Activated T-cell treated with anti-CD3 and anti-CD28 coated beads for 24 hours (primary cell): Measurements from ENCODE around the gene DYDC1.
"Not testable (repeated sequence)": the region's sequence is repeated elsewhere in the genome, so short reads cannot be mapped to it uniquely, and the experiment has no call there.

ENCODE experiments used
- DNase-seq: peaks from one replicate; pipeline ENCODE4 v3.0.0-alpha.2; 2020; ENCODE audit warnings: low read depth

DYDC1 gene

DNA sequence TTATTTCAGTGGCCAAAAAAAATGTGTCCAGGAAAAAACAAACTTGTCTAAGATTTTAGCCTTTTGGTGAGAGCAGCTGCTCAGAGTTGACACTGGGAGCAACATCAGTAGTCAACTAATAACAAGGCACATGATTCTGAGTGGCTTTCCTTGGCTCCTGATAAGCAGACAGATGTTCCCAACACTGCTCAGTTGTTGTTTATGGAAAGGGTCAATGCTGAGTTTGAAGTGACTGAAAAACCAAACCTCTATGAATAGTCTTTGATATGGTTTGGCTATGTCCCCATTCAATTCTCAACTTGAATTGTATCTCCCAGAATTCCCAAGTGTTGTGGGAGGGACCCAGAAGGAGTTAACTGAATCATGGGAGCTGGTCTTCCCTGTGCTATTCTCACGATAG is 12.3 kb downstream of the DYDC1 start:
- no peak for DNase-seq

GRCh38 chr10:80333983-80334382 is 22.6 kb downstream of the DYDC1 start:
- DNase-seq, result no peak

DNA sequence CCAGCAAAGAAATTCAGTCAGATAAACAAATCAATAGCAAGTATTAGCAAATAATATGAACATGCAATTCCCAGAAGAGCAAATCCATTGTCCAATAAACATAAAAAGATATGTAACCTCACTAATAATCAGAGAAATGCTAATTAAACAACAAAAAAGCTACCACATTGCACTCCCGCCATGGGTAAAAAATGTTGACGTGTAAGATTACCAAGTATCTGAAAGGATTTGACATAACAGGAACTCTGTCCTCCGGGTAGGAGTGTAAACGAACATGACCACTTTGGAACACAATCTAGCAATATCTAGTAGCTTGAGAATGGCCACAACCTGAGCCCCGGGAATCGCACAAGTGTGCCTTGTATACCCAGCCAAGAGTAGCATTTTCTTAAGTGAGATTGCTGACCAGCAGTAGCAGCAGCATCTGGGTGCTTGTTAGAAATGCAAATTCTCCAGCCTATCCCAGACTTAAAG is 31.6 kb downstream of the DYDC1 start:
- no peak for DNase-seq

DNA sequence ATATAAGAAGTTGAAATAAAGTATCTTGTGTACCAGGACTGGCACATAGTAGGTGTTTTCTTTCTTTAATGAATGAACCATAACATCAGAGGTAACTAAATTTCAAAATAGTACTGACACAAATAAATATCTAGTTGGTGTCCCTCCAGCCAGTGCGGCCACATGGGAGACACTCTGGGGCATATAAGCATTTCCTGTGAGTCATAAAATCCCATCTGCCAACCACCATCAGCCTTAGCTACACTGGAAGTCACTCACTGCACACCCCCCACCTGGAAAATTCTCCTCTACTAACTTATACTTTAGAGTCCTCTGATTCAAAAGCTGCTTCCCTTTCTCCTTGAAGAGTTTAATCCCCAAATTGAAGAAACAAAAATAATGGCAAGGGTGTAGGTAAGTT is 32.5 kb downstream of the DYDC1 start:
- DNase-seq, result no peak

DNA sequence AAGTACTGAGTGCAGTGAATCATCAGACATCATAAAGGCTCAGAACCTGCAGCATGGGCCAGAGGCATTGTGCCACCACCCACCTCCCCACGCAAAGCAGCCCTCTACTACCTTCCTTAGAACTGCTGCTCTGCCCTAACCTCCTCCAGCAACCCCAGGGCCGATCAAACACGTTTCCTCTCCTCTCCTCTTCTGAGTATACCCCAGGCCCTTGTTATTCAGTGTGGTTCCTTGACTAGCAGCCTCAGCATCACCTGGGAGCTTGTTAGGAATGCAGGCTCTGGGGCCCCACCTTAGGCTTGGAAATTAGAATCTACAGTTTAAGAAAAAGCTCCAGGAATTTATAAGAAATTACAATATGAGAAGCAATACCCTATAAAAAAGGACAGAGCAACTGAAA is 33.2 kb downstream of the DYDC1 start:
- DNase-seq, result no peak

DNA sequence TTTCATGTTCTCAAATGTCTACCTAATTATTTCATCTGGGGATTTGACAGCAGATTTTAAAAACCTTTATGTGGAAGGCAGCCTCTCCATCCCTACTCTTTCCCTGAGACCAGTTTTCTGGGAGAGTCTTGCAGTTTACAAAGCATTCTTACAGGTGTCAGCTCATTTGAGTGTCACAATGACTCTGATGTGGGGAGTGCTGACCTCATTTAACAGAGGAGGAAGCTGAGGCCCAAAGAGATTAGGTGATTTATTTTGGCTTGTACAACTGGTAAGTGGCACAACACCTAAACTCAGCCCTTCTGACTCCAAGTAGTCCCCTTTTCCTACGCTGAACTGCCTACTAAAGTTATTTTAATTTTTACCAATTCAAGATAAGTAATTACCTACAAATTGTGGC is 33.8 kb downstream of the DYDC1 start:
- no peak for DNase-seq

DNA sequence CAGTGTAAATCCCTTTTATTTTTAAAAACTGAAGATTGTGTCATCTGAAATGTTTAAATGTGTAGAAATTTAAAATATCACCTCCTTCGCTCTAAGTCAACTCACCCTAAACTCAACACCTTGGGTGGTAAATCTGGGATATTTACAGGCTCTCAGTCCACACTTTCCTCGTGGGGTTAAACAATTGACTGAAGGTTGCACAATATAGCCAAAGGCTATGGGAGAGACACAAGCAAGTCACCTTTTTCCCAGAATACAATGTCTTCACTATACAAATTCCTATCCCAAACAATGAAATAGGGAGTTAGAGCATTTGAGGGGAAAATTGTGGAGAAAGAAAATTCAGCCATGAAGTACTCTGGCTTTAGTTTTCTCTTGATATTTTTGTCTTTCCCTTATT is 34.4 kb downstream of the DYDC1 start:
- DNase-seq, result no peak

DNA sequence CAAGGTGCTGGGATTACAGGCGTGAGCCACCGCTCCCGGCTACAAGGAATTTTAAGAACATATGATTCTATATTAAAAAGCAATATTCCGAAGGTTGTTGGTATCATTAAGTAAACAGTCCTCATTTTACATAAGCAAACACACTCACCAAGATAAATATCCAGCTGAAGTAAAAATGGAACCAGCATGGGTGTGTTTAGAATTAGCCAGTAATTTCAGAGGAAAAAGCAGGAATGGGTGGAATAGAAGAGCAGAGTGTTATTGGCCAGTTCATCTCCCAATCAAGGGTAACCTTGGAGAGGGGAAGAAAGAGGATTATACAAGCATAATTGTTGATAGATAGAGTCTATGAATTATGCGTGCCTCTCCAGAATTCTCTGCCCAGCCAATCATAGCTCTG is 35.4 kb downstream of the DYDC1 start:
- DNase-seq, result no peak

- DNase-seq, result no peak
Observed at GRCh38 chr10:80320377-80320776, 36.2 kb downstream of the DYDC1 start.

- DNase-seq, result no peak
Observed at GRCh38 chr10:80319725-80320290, 36.7 kb downstream of the DYDC1 start.

DNA sequence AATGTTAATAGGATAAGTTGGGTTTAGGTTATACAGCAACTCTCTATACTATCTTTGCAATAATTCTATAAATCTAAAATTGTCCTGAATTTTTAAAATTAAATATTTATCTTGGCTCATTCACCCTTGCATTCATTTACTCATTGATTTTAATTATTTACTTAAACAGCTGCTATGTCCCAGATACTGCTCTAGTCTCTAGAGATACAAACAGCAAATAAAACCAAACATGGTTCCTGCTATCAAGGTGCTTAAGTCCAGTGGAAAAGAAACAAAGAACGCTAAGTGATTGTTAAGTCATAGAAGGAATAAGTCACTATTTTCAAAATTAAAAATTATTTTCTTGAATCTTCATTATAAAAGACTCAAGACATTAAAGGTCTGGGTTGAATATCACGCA is 37.2 kb downstream of the DYDC1 start:
- no peak for DNase-seq

DNA sequence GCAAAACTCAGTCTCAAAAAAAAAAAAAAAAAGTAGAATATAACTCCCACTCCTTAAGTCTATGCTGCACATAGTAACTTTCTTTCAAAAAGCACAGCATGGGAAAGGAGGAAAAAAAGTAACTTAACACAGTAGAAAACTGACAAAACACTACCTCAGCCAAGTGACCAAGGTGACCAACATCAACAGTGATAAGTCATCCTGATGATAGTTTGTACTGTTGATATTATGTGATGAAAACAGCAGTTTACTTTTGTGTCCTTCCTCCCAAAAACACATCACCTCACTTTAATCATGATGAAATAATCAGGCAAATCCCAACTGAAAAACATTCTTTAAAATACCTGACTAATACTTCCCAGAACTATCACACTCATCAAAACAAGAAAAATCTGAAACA is 37.8 kb downstream of the DYDC1 start:
- no peak for DNase-seq

GRCh38 chr10:80315391-80315790 is 41.2 kb downstream of the DYDC1 start:
- no peak for DNase-seq

GRCh38 chr10:80313523-80313922 is 43.0 kb downstream of the DYDC1 start:
- no peak for DNase-seq

DNA sequence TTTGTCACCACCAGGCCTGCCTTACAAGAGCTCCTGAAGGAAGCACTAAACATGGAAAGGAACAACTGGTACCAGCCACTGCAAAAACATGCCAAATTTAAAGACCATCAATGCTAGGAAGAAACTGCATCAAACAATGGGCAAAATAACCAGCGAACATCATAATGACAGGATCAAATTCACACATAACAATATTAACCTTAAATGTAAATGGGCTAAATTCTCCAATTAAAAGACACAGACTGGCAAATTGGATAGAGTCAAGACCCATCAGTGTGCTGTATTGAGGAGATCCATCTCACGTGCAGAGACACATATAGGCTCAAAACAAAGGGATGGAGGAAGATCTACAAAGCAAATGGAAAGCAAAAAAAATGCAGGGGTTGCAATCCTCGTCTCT is 50.6 kb downstream of the DYDC1 start:
- not testable (repeated sequence) for DNase-seq

- DNase-seq, result no peak
Observed at GRCh38 chr10:80296942-80297341, 59.6 kb downstream of the DYDC1 start.

DNA sequence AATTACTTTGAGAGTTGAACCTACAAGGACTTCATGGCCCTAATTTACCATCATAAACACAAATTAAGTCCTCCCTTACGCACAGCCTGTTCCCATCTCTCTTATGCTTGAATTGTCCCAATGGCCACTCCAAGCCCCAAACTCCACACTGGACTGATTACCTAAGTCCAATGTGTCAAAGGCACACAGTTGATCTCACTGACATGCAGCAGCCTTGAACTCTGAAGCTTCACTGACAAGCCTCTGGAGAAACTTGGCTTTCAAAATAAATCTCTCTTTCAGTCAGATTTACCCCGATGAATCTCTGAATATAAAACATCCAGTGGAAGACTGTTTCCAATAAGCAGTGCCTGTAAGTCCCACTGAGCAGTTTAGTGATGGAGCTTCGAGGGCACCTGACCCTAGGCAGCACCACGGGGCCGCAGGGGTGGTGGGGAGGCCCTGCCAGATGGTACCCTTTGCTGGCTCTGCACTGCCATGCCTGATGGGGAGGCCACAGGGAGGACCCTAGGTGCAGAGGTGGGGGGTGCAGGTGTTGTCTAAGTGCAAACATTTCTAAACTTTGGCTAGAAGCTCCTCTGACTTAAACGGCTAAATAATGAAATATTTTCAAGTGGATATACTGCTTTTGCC is 63.8 kb downstream of the DYDC1 start:
- no peak for DNase-seq

DNA sequence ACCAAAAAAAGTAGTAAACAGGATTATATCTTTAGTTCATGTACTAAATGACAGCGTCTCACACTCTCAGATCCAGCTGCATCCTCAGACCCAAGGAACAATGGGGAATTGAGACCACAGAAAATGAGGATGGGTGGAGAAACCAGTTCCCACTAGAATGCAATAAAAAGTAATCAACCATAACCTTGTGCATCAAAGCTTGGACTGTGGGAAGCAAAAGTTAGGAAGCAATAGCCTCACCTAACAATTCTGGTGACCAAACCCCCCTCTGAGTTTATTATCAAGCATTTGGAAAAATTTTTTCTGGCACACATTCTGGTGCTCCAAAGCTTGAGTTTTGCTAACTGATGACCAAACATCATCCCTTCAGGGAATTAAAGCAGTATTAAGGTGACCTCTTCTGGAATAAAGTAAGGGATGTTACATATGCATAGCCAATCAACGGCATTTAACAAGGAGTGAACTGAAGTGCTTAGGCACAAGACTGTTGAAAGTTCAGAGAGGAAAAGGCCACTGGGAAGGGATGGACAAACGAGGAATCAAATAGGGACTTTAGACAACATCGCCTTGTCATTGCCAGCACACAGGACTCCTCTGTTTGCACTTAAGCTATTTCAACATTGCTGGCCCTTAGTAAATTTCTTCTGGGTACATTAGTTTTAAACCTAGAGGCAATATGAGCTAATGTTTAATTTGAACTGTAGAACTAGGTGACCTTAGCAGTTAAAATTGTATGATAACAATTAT is 65.9 kb downstream of the DYDC1 start:
- no peak for DNase-seq

GRCh38 chr10:80289451-80290287 is 66.9 kb downstream of the DYDC1 start, which contains the start of gene MAT1A:
MAT1A (minus strand) TSS chr10:80289658; CDS start chr10:80289423, 235 bp downstream.
- DNase-seq, result no peak

DNA sequence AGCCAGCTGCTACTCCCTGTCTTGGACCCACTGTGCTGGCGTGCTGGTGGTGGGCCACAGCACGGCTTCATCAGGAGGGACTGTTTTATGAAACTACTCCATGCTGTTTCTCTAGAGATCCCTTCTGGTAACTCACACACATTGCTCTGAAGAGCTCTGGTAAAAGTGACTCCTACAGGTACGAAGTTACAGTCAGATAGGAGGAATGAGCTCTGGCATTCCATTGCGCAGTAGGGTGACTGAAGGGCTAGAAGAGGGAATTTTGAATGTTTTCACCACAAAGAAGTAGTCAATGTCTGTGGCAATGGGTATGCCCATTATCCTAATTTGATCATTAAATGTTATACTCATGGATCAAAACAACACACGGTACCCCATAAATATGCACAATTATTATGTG is 67.7 kb downstream of the DYDC1 start:
- no peak for DNase-seq
